Measurements from ENCODE around the gene NEDD4L.

NEDD4L gene

GRCh38 chr18:58286632-58287352 lies 242.8 kb downstream of the NEDD4L start:
- H3K27ac Mint-ChIP-seq = no peak overlapping the region
- H3K9me3 Mint-ChIP-seq = no peaks in the 10 kb centered on the region
- ATAC-seq (replicated peaks) (no peak), DNase-seq (no peak)
- H3K27me3 Mint-ChIP-seq = no peaks in the 10 kb centered on the region
- peaks cover 17 to 25% of the 10 kb centered on the region in 2 donors for H3K4me1 Mint-ChIP-seq
- no peak overlapping the region for H3K4me3 Mint-ChIP-seq
- H3K36me3 Mint-ChIP-seq = no peaks in the 10 kb centered on the region

- peaks cover 20 to 25% of the 10 kb centered on the region in 2 donors for H3K4me1 Mint-ChIP-seq
- H3K36me3 Mint-ChIP-seq = no peaks in the 10 kb centered on the region
- ATAC-seq (replicated peaks) (peak in 1 of 2 donors; percentile 19), DNase-seq (no peak)
- H3K27me3 Mint-ChIP-seq = no peaks in the 10 kb centered on the region
- peak overlapping the region; percentile 26 for H3K27ac Mint-ChIP-seq
- no peak overlapping the region for H3K4me3 Mint-ChIP-seq
- no peaks in the 10 kb centered on the region for H3K9me3 Mint-ChIP-seq
Measured at GRCh38 chr18:58287353-58288274, 243.6 kb downstream of the NEDD4L start.

GRCh38 chr18:58288921-58289797 lies 245.1 kb downstream of the NEDD4L start:
- Mint-ChIP-seq H3K27ac (peak overlapping the region; percentile 9), H3K27me3 (no peaks in the 10 kb centered on the region), H3K4me1 (peaks cover 20 to 25% of the 10 kb centered on the region in 2 donors), H3K9me3 (no peaks in the 10 kb centered on the region), H3K4me3 (no peak overlapping the region), H3K36me3 (no peaks in the 10 kb centered on the region)
- DNase-seq (peak; percentile 29), ATAC-seq (replicated peaks) (peak; percentile 78 to 93)

GRCh38 chr18:58290116-58290695 lies 246.2 kb downstream of the NEDD4L start:
- Mint-ChIP-seq H3K36me3 (peaks cover 0 to 2% of the 10 kb centered on the region in 2 donors), H3K27ac (no peak overlapping the region), H3K4me1 (peaks cover 20 to 25% of the 10 kb centered on the region in 2 donors), H3K4me3 (no peak overlapping the region), H3K9me3 (no peaks in the 10 kb centered on the region), H3K27me3 (no peaks in the 10 kb centered on the region)
- DNase-seq (no peak), ATAC-seq (replicated peaks) (no peak)

GRCh38 chr18:58291131-58291530 lies 247.1 kb downstream of the NEDD4L start:
- peaks cover 20 to 25% of the 10 kb centered on the region in 2 donors for H3K4me1 Mint-ChIP-seq
- no peaks in the 10 kb centered on the region for H3K27me3 Mint-ChIP-seq
- no peak for DNase-seq
- ATAC-seq (replicated peaks) = peak in 1 of 2 donors; percentile 40
- no peak overlapping the region for H3K4me3 Mint-ChIP-seq
- H3K27ac Mint-ChIP-seq = no peak overlapping the region
- peaks cover 0 to 2% of the 10 kb centered on the region in 2 donors for H3K36me3 Mint-ChIP-seq
- H3K9me3 Mint-ChIP-seq = no peaks in the 10 kb centered on the region

GRCh38 chr18:58292638-58293037 lies 248.6 kb downstream of the NEDD4L start:
- peaks cover 15 to 18% of the 10 kb centered on the region in 2 donors for H3K4me1 Mint-ChIP-seq
- no peak overlapping the region for H3K27ac Mint-ChIP-seq
- ATAC-seq (replicated peaks) (no peak), DNase-seq (no peak)
- no peak overlapping the region for H3K4me3 Mint-ChIP-seq
- no peaks in the 10 kb centered on the region for H3K27me3 Mint-ChIP-seq
- peaks cover 0 to 2% of the 10 kb centered on the region in 2 donors for H3K36me3 Mint-ChIP-seq
- H3K9me3 Mint-ChIP-seq = no peaks in the 10 kb centered on the region

GRCh38 chr18:58297198-58297597 lies 253.2 kb downstream of the NEDD4L start:
- ATAC-seq (replicated peaks) (peak in 1 of 2 donors; percentile 20), DNase-seq (no peak)
- Mint-ChIP-seq H3K4me3 (no peak overlapping the region), H3K4me1 (peaks cover 5 to 13% of the 10 kb centered on the region in 2 donors), H3K27me3 (no peaks in the 10 kb centered on the region), H3K9me3 (no peaks in the 10 kb centered on the region), H3K36me3 (peaks cover 0 to 2% of the 10 kb centered on the region in 2 donors), H3K27ac (no peak overlapping the region)

GRCh38 chr18:58298251-58299134 lies 254.5 kb downstream of the NEDD4L start:
- no peak for DNase-seq
- no peak overlapping the region for H3K4me3 Mint-ChIP-seq
- no peak overlapping the region for H3K27ac Mint-ChIP-seq
- H3K9me3 Mint-ChIP-seq = no peaks in the 10 kb centered on the region
- H3K27me3 Mint-ChIP-seq = peaks cover 0 to 5% of the 10 kb centered on the region in 2 donors
- no peak for ATAC-seq (replicated peaks)
- peaks cover 2 to 3% of the 10 kb centered on the region in 2 donors for H3K36me3 Mint-ChIP-seq
- H3K4me1 Mint-ChIP-seq = peaks cover 7 to 21% of the 10 kb centered on the region in 2 donors

GRCh38 chr18:58299135-58299473 lies 255.1 kb downstream of the NEDD4L start:
- ATAC-seq (replicated peaks) = no peak
- Mint-ChIP-seq H3K9me3 (no peaks in the 10 kb centered on the region), H3K4me3 (no peak overlapping the region), H3K27me3 (peaks cover 0 to 5% of the 10 kb centered on the region in 2 donors), H3K36me3 (peaks cover 2 to 4% of the 10 kb centered on the region in 2 donors), H3K27ac (no peak overlapping the region), H3K4me1 (peaks cover 8 to 26% of the 10 kb centered on the region in 2 donors)
- no peak for DNase-seq

GRCh38 chr18:58299936-58300335 lies 255.9 kb downstream of the NEDD4L start:
- peaks cover 0 to 5% of the 10 kb centered on the region in 2 donors for H3K27me3 Mint-ChIP-seq
- peaks cover 8 to 26% of the 10 kb centered on the region in 2 donors for H3K4me1 Mint-ChIP-seq
- peaks cover 0 to 4% of the 10 kb centered on the region in 2 donors for H3K36me3 Mint-ChIP-seq
- no peak for DNase-seq
- no peak overlapping the region for H3K4me3 Mint-ChIP-seq
- ATAC-seq (replicated peaks) = no peak
- no peaks in the 10 kb centered on the region for H3K9me3 Mint-ChIP-seq
- no peak overlapping the region for H3K27ac Mint-ChIP-seq

- peaks cover 2% of the 10 kb centered on the region in 2 donors for H3K9me3 Mint-ChIP-seq
- H3K27ac Mint-ChIP-seq = no peak overlapping the region
- DNase-seq = no peak
- H3K36me3 Mint-ChIP-seq = peaks cover 1 to 7% of the 10 kb centered on the region in 2 donors
- no peak overlapping the region for H3K4me3 Mint-ChIP-seq
- H3K27me3 Mint-ChIP-seq = peaks cover 0 to 5% of the 10 kb centered on the region in 2 donors
- peaks cover 8 to 26% of the 10 kb centered on the region in 2 donors for H3K4me1 Mint-ChIP-seq
- peak in 1 of 2 donors; percentile 47 for ATAC-seq (replicated peaks)
Measured at GRCh38 chr18:58300867-58301266, 256.8 kb downstream of the NEDD4L start.

GRCh38 chr18:58302811-58303210 lies 258.8 kb downstream of the NEDD4L start:
- peaks cover 0 to 5% of the 10 kb centered on the region in 2 donors for H3K27me3 Mint-ChIP-seq
- DNase-seq = no peak
- H3K9me3 Mint-ChIP-seq = peaks cover 4 to 8% of the 10 kb centered on the region in 2 donors
- H3K4me3 Mint-ChIP-seq = no peak overlapping the region
- peak; percentile 31 to 46 for ATAC-seq (replicated peaks)
- H3K27ac Mint-ChIP-seq = peak overlapping the region; percentile 44
- H3K4me1 Mint-ChIP-seq = peaks cover 8 to 26% of the 10 kb centered on the region in 2 donors
- H3K36me3 Mint-ChIP-seq = peaks cover 2 to 12% of the 10 kb centered on the region in 2 donors

- Mint-ChIP-seq H3K27me3 (peaks cover 0 to 5% of the 10 kb centered on the region in 2 donors), H3K9me3 (peaks cover 4 to 8% of the 10 kb centered on the region in 2 donors), H3K36me3 (peaks cover 2 to 12% of the 10 kb centered on the region in 2 donors), H3K27ac (peak overlapping the region; percentile 44), H3K4me1 (peaks cover 8 to 26% of the 10 kb centered on the region in 2 donors), H3K4me3 (no peak overlapping the region)
- peak; percentile 27 for DNase-seq
- ATAC-seq (replicated peaks) = peak; percentile 94 to 97
Measured at GRCh38 chr18:58303363-58303762, 259.3 kb downstream of the NEDD4L start.

Data from stimulated activated naive B cell treated with anti-CD40 and anti-IgM and Interleukin-4, amounts not matched to agents 10 μg/mL and 1 μg/mL and 100 μg/mL, for 72 hours (primary cell).